HG02973 (cell line): ENCODE data around the gene ROR2.
"Not testable (repeated sequence)": the region's sequence is repeated elsewhere in the genome, so short reads cannot be mapped to it uniquely, and the experiment has no call there.

Experiments used
- ATAC-seq: cut with Tn5 transposase; IDR thresholded peaks from one replicate; pipeline ENCODE4 v1.9.1; 2021; ENCODE audit warnings: moderate library complexity; ENCODE audit not compliant: unreplicated experiment

The ROR2 gene

GRCh38 chr9:91549177-91549576, 400.9 kb downstream of the ROR2 start:
- no peak for ATAC-seq

GRCh38 chr9:91547081-91547480, 402.9 kb downstream of the ROR2 start:
- no peak for ATAC-seq

- no peak for ATAC-seq
Observed at GRCh38 chr9:91546574-91546973, 403.5 kb downstream of the ROR2 start.

GRCh38 chr9:91541734-91542133, 408.3 kb downstream of the ROR2 start:
- ATAC-seq, result no peak

- ATAC-seq, result not testable (repeated sequence)
Observed at GRCh38 chr9:91540506-91540905, 409.5 kb downstream of the ROR2 start.

- no peak for ATAC-seq
Observed at GRCh38 chr9:91536211-91536691, 413.8 kb downstream of the ROR2 start.

GRCh38 chr9:91534374-91534773, 415.7 kb downstream of the ROR2 start:
- ATAC-seq, result no peak

GRCh38 chr9:91533382-91533781, 416.6 kb downstream of the ROR2 start:
- no peak for ATAC-seq

GRCh38 chr9:91532325-91532724, 417.7 kb downstream of the ROR2 start:
- no peak for ATAC-seq

GRCh38 chr9:91530829-91531228, 419.2 kb downstream of the ROR2 start:
- no peak for ATAC-seq

- no peak for ATAC-seq
Observed at GRCh38 chr9:91522481-91522880, 427.5 kb downstream of the ROR2 start.

- no peak for ATAC-seq
Observed at GRCh38 chr9:91519520-91520277, 430.3 kb downstream of the ROR2 start.

- no peak for ATAC-seq
Observed at GRCh38 chr9:91518462-91518861, 431.6 kb downstream of the ROR2 start.

- no peak for ATAC-seq
Observed at GRCh38 chr9:91517801-91518200, 432.2 kb downstream of the ROR2 start.

- ATAC-seq, result not testable (repeated sequence)
Observed at GRCh38 chr9:91517332-91517731, 432.7 kb downstream of the ROR2 start.

- ATAC-seq, result no peak
Observed at GRCh38 chr9:91516777-91517176, 433.3 kb downstream of the ROR2 start.

- no peak for ATAC-seq
Observed at GRCh38 chr9:91516081-91516480, 433.9 kb downstream of the ROR2 start.

- peak; percentile 75 for ATAC-seq
Observed at GRCh38 chr9:91515074-91515687, 434.8 kb downstream of the ROR2 start.
